ENCODE measurements around the gene TRPM6.
"Not testable (repeated sequence)": the region's sequence is repeated elsewhere in the genome, so short reads cannot be mapped to it uniquely, and the experiment has no call there.

The TRPM6 gene

DNA sequence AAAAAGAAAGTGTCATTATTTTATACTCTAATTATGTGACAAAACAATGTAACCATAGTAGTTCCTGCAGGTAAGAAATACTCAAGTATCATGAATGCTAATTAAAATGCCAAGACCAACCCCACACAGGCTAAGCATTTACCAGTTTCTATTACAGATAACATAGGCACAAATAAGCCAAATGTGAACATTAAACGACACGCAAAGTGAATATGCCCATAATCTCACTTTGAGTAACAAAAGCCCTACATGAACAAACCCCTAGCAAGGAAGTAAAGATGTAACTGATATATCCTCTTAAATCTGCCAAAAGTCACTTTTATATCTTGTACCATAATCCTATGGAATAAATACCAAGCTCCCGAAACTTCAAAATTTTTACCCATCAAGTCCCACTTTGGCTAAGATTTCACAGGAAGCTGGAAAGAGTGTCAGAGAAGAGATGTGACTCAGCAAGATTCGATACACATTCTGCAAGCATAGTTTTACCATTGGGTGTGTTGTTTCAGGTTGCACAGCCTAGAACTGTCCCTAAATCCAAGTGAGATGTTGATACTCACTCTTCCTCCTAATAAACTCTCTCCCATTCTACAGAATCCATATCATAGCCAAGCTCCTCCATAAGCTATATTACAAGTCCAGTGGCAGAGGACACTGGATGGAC is 28.8 kb downstream of the TRPM6 start:
- no peak for DNase-seq

- DNase-seq = no peak
Measured at GRCh38 chr9:74856989-74857388, 30.7 kb downstream of the TRPM6 start.

DNA sequence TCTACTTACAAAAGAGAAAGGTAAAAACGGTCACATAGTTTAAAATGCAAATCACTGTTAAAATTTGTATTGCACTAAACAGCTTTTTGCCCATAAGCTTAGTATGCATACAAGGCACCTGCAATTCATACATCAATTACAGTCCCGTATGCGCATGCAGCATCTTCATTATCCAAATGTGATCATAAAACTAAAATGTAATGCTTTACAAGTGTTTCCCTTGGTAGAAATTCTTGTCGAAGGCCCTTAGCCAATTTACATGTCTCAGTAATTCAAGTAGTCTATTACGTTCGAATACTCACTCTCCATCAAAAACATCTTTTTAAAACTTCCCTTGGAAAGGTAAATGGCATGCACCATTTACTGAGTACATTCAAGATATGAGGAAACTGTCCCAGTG is 32.6 kb downstream of the TRPM6 start:
- no peak for DNase-seq

GRCh38 chr9:74853024-74853423 is 34.7 kb downstream of the TRPM6 start:
- not testable (repeated sequence) for DNase-seq

GRCh38 chr9:74848153-74848525 is 39.6 kb downstream of the TRPM6 start:
- no peak for DNase-seq

DNA sequence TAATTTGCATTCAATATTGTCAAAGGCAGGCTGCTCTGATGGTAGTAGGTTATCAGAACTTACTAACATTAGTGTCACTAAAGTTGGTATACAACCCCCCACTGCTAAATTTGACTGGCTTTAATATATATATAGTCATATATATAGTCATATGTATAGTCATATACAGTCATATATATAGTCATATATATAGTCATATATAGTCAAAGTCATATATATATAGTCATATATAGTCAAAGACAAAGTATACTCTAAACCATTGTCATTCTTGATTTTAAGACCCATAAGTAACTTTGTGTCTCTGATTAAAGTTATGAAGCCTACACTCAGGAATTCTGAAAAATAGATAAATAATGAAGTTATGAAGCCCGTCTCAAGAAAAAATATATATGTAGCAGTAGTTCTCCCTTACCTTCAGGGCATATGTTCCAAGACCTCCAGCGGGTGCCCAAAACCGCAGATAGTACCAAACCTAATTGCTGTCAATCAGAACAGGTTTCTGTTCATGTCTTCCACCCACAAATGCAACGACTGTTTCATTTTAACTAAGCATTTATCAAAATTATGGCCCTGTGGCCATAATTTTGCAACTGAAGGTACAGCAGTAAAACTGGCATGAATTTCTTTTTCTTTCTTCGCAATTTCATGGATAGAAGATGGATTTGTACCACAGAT is 40.1 kb downstream of the TRPM6 start:
- DNase-seq = no peak

DNA sequence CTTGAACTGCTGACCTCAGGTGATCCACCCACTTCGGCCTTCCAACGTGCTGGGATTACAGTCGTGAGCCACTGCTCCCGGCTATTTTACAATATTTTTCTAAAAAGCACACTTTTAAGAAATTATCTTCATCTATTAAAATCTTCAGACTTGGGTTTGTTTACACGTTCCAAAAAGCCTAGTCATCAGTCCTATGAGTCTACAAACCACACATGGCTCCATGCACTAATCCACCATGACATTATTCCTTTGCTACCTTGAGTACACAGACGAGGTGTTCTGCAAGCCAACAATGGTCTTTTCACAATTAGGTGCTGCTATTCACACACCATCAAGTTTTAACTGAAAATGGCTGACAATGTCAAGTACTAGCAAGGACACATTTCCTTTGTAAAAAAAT is 41.0 kb downstream of the TRPM6 start:
- no peak for DNase-seq

DNA sequence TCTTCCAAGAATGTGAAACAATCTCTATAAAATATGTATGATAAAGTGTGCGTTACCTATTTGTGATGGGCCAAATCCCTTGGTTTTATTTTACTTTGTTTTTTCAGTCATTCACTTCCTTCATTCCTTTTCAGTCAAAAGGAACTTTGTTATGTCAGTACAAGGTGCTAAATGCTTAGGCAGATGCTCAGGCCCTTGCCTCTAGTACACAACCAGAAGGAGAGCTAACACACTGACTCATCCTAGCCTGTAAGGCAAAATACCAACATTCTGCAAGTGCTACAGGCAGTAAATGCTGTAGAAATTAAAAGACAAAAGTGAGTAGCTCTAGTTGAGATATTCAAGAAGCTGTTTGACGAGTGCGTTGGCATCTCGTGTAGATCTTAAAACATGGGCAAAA is 49.4 kb downstream of the TRPM6 start:
- DNase-seq = no peak

GRCh38 chr9:74824654-74825053 is 63.1 kb downstream of the TRPM6 start:
- DNase-seq = no peak

GRCh38 chr9:74821636-74822035 is 66.1 kb downstream of the TRPM6 start:
- DNase-seq = no peak

DNA sequence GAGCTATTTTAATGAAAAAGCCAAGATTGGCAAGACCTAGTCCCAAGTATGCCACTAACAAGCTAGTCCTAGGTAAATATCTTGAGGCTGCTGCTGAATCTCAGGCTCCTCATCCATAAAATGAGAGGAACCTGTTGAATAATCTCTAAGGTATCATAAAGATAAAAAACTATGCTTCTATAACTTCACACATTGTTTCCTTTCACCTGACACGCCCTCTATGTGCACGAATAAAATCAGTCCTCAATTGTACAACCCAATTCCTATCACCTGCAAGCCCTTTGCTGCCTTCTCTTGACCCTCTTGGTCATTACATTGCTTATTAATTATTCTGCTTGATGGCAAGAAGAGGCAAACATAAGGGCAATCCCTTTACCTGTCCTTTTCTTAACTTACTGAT is 69.9 kb downstream of the TRPM6 start:
- no peak for DNase-seq

GRCh38 chr9:74817281-74817810 is 70.4 kb downstream of the TRPM6 start:
- no peak for DNase-seq

GRCh38 chr9:74810200-74810599 is 77.5 kb downstream of the TRPM6 start:
- no peak for DNase-seq

DNA sequence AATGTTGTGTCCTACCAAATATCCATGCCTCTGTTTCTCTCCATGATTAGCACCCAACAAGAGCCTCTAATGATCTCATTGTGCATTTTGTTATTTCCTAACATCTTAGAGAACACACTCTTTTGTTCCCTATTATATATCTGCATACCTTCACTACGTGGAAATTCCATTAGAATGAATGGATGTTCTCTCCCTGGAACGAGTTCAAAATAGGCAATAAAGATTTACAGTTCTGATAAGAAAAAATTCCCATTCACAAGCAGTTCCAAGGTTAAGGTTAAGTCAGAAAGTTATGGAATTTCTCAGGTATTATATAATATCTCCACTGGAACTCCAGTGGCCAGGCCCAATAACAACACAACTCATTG is 83.7 kb downstream of the TRPM6 start:
- DNase-seq = no peak

DNA sequence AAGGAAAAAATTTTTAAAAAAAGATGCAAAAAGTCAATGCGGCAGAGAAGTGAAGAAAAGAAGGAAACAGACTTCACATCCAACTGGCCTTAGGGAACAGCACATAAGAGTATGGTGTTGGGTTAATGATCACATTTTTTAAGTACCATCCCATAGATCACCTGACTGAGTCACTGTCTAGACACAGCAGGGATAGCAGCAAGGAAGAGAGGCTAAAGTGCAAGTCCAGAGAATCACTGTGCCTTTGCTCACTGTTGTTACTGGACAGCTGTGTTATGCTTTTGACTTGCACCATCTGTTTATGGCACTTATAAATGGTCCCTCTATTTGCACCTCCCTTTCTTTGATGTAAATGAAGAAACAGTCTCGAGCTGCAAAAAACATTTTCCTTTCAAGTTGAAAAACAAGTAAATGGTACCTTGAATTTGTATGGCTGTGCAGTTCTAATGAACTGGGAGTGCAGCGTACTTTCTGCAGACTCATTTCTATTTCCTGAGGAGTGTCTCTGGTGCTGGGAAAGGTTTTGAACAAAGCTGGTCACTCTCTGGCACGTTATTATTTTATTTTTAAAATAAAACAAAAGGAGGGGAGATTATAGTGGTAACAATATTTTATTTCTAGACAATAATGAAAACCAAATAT is 84.2 kb downstream of the TRPM6 start:
- no peak for DNase-seq

- no peak for DNase-seq
Measured at GRCh38 chr9:74800226-74800625, 87.5 kb downstream of the TRPM6 start.

DNA sequence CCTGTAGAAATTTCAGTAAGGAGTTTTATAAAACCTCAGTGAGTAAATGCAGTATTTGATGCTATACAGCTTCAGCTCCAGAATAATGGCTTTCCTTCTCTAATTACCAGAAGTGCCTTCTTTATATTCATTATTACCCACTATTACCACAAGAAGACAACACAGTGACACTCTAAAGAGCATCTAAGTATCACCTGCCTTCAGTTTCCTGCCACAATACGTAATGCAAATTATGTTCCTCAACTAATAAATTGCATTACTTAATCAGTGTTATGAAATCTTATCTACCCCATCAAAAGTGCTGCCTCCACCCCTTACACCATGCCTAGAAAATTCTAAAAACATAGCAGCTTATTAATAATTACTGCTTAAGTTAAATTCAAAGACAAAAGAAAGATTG is 91.9 kb downstream of the TRPM6 start:
- no peak for DNase-seq

- no peak for DNase-seq
Measured at GRCh38 chr9:74795081-74795480, 92.6 kb downstream of the TRPM6 start.

DNA sequence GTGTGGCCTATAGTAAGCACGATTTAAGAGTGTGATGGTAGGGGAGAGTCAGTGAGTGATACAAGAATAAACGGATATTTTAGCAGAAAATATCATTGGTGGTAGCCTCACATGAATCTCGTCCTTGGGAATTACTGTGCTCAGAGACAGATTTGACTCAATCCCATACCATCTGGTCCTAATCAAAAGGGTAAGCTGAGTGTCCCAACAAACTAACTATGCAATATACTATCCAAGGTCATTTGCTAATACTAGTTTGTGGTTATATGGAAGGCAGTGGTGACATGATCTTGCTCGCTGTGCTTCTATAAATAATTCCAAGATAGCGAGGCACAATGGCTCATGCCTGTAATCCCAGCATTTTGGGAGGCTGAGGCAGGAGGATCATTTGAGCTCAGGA is 103.2 kb downstream of the TRPM6 start:
- no peak for DNase-seq

DNA sequence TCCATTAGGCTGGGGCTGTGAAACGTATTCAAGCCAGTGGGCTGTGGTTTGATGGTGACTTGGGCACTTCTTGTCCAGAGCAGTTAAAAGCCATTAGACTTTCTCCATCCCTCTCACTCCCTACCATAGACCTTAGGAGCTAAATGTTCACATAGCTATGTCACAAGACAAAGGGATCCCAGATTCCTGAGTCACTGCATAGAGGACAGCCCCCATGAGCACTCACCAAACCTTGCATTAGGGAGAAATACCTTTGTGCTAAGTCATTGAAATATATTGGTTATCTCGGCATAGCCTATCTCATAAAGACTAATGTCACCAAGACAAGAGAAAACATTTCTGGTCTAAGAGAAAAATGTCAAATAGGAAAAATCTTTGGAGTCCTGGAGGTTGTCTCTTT is 104.3 kb downstream of the TRPM6 start:
- no peak for DNase-seq

GRCh38 chr9:74777136-74777879 is 110.4 kb downstream of the TRPM6 start:
- DNase-seq = peak; percentile 60

- DNase-seq = no peak
Measured at GRCh38 chr9:74775396-74775795, 112.3 kb downstream of the TRPM6 start.

- peak; percentile 70 for DNase-seq
Measured at GRCh38 chr9:74773886-74774479, 113.7 kb downstream of the TRPM6 start.

Data from inflammatory macrophage treated with lipopolysaccharide for 4 hours (primary cell).